ENCODE results near the gene ATG2A. TPM values are rescaled to one million over a fixed set of nuclear protein-coding genes. Genes with fewer than 3 reads are reported as not detected.
A peak's percentile ranks its signal among the peaks of the same experiment; 100 is the strongest.

The ATG2A gene
- total RNA-seq, 4 donors from 2014 or later = 20.3 to 34.8 (median 22.2) TPM

DNA sequence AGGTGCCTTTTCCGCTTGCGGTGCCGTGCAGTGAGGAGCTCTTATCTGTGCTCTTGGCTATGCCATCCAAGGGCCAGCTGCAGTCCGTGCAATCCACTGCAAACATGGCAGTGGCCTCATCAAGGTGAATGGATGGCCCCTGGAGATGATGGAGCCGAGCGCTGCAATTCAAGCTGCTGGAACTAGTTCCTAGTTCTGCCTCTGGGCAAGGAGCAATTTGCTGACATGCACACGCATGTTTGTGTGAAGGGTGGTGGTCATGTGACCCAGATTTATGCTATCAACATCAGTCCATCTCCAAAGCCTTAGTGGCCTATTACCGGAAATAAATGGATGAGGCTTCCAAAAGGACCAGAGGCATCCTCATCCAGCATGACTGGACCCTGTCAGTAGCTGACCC lies 35.5 kb downstream of the ATG2A start:
- DNase-seq (ENCODE audit: low spot score) = no peak
- TF ChIP-seq, protein P1, sequence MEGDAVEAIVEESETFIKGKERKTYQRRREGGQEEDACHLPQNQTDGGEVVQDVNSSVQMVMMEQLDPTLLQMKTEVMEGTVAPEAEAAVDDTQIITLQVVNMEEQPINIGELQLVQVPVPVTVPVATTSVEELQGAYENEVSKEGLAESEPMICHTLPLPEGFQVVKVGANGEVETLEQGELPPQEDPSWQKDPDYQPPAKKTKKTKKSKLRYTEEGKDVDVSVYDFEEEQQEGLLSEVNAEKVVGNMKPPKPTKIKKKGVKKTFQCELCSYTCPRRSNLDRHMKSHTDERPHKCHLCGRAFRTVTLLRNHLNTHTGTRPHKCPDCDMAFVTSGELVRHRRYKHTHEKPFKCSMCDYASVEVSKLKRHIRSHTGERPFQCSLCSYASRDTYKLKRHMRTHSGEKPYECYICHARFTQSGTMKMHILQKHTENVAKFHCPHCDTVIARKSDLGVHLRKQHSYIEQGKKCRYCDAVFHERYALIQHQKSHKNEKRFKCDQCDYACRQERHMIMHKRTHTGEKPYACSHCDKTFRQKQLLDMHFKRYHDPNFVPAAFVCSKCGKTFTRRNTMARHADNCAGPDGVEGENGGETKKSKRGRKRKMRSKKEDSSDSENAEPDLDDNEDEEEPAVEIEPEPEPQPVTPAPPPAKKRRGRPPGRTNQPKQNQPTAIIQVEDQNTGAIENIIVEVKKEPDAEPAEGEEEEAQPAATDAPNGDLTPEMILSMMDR (IDR thresholded peaks at IDR 0.05) = no peak
- ATAC-seq (ENCODE audit: low FRiP score) = no peak

DNA sequence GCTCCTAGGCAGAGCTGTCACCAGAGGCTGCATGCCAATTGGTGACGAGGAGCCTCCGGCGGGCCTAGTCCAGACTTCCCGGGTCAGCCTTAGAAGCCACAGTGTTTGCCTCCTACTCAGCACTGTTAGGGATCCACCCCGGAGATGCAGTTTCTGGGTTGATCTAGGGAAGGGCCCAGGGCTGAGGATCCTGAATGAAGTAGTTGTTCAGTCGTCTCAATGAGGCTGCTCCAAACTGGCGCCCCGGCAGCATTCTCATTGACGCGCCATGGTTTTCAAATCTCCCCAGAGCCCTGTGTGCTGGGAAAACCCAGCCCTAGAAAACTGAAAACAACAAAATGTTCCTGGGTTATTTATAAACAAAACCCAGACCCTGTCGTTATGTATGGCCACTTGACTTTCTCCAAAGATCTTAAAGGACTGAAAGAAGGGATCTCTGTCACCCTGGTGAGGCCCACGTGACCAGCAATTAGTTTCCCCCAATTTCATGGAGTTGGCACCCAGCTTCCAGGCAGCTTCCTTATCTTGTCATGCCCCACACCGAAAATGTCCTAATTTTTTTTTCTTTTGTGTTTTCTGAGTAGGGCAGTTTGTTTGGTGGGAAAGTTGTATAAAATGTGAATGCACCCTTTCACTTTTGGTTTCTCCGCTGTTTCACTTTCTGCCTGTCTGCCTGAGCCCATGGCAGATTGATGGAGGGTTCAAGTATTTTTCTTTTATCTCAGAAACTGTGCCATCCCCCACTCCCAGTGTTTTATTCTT lies 36.6 kb downstream of the ATG2A start:
- ATAC-seq (ENCODE audit: low FRiP score) = no peak
- TF ChIP-seq, protein P1 (IDR thresholded peaks at IDR 0.05) = no peak
- no peak for DNase-seq (ENCODE audit: low spot score)

DNA sequence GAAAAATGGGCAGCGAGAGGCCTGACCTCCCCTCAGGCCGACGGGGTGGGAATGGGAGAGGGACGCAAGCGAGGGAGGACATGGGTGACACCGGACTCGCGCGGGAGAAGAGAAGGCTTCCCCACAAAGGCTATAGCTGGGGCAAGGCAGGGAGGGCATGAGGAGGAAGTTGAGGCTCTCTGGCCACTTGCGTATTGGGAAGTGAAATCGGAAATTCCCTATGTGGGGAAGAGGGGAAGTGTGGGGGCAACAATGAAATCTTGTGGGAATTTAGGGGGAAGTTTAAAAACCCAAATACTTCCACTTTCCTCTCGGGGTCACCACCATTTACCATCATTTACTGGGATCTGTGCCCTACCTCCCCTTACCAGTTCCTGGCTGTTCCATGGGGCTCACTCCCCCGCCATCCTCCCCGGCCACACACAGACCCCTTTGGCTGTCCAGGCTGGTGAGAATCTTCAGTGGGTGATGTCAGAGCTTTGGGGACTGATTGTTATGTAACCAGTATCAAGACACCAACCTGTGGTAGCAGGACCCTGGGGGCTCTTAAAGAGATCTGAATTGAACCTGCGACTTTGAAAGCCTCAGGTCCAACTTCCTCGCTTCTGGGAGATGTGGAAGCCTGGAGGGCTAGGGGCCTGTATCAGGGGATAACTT lies 37.6 kb downstream of the ATG2A start:
- DNase-seq (ENCODE audit: low spot score) (no peak), ATAC-seq (ENCODE audit: low FRiP score) (no peak)
- TF ChIP-seq, protein P1 (IDR thresholded peaks at IDR 0.05) = no peak

DNA sequence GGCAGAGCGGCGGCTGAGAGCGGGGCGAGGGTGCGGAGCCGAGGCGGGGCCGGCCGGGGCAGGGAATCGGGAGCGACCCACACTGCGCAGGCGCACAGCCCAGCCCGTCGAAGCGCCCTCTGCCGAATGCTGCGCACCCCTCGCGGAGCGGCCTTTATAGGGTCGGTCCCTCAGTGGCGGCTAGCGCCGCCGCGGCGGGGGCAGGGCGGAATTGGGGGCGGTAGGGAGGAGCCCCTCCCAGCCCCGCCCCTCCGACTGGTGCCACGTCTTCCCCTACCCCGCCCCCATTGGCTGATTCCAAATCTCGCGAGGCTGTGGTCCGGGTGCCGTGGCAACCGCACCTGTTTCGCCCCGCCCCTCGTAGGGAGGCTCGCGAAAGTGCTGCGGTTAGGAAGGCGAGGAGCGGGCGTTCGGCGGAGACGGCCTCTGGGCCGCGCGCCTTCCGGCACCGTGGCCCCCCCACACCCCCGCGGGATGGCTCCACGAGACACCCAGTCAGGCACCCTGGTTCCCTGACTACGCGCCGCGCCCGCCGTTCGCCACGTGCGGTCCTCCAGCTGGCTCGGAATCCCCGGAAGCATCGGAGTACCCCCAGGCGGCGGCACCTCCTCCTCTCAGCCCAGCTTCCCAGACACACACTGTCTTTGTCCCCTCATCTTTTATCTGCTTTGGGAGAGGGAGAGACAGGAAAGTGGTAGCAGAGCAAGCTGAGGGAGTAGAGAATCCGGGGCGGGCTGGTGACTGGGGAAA lies 38.3 kb downstream of the ATG2A start, which contains the start of gene EHD1:
EHD1 (minus strand) TSS at position 128 of the 750 bp plus-strand sequence. CDS start 157 bp downstream, outside the sequence.
- DNase-seq (ENCODE audit: low spot score) (peak; percentile 98), ATAC-seq (ENCODE audit: low FRiP score) (peak; percentile 91)
- TF ChIP-seq, protein P1 (IDR thresholded peaks at IDR 0.05) = no peak

DNA sequence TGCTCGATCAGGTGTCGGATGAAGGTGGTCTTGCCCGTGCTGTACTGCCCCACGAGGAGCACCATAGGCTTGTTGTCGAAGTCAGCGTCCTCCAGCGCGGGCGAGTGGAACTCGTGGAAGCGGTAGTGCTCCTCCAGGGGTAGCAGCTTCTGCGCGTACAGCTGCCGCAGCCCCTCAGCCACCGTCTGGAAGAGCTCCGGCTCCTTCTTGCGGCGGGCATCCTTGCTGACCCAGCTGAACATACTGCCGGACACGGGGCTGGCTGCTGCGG lies 38.9 kb downstream of the ATG2A start:
- ATAC-seq (ENCODE audit: low FRiP score) = no peak
- TF ChIP-seq, protein P1 (IDR thresholded peaks at IDR 0.05) = no peak
- DNase-seq (ENCODE audit: low spot score) = no peak

DNA sequence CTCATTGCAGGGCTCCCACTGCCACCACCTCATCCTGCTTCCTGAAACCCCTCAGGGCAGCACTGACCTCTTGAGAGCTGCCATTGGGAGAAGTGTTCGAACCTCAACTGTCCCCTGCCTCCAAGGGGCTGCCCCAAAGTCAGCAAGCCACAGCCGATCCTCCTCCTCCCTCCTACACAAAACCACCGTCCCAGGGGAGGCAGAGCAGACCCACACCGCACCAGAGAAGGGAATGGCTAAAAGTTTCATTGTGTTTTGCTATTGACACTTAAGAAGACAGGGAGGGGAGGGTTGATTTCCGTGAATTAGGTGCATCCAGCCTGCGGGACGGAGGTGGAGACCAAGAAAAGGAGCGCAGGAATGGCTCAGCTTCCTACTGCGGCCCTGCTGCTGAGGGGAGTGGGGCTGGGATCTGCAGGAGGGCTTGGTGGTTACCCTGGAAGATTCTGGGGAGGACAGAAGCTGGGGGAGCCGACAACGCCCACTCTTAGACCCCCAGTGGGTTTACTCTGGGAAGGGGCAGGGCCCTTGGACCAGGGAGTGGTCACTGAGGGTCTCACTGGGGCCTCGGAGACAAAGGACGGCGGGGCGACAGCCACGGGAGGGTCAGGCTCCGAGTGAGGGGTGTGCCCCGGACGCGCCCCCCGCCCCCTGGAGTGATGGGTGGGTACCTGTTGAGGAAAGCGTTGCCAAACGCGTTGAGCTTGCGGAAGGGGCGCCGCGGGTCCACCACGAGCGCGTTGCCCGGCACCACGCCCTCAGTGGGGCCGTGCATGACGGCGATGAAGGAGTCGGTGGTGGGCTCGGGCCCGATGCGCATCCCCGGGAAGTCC lies 39.4 kb downstream of the ATG2A start:
- ATAC-seq (ENCODE audit: low FRiP score) = peak; percentile 3

More for the DNA sequence above, 39.4 kb downstream of the ATG2A start:
- TF ChIP-seq, protein P1 (IDR thresholded peaks at IDR 0.05) = no peak
- DNase-seq (ENCODE audit: low spot score) = no peak

Measured in omental fat pad (tissue), 4 donors.